GM12878 (cell line): ENCODE measurements around the gene NCDN. TPM values are rescaled to one million over a fixed set of nuclear protein-coding genes. Genes with fewer than 3 reads are reported as not detected.

ENCODE experiments used
- ATAC-seq: fragments of 200-7000 bp; cut with Tn5 transposase; 3 replicates; pipeline ENCODE4 v1.9.1; 2020; ENCODE audit warnings: mild to moderate bottlenecking, moderate library complexity
- BruUV-seq: library from RNA; stranded (reverse); fragments of 400-500 nt; replicated peaks from 2 replicates; lab custom pipeline; 2021; lab: Mats Ljungman, UMichigan
- CTCF ChIA-PET: fragments of 300-600 bp; sonication (Branson Sonifier 250); formaldehyde crosslinking; extraction: SDS; loops from one replicate; lab custom pipeline; 2021; ENCODE audit warnings: inconsistent platforms; lab: Yijun Ruan, JAX
- POLR2A ChIA-PET: fragments of 350-600 bp; formaldehyde crosslinking; extraction: SDS; loops from one replicate; lab custom pipeline; 2021; ENCODE audit warnings: inconsistent platforms; lab: Charles Lee
- RAD21 ChIA-PET: fragments of 300-600 bp; sonication (Branson Sonifier 250); formaldehyde crosslinking; loops from one replicate; lab custom pipeline; 2023; ENCODE audit warnings: antibody characterized with exemption; ENCODE audit not compliant: unreplicated experiment; lab: Charles Lee
- SMC1A ChIA-PET: fragments of 300-600 bp; sonication (Branson Sonifier 250); formaldehyde crosslinking; loops from one replicate; lab custom pipeline; 2023; ENCODE audit not compliant: unreplicated experiment, uncharacterized antibody; lab: Charles Lee
- DNase-seq: peaks from one replicate; pipeline ENCODE4 v3.0.0-alpha.2; 2011; ENCODE audit warnings: low read depth, low spot score
- FAIRE-seq: peaks from 3 replicates; lab custom pipeline; 2011; peaks lifted over from hg19 to GRCh38; lab: Jason Lieb, UNC
- H2AFZ ChIP-seq: 2 replicates; pipeline ENCODE4 v1.6.0; 2011; ENCODE audit warnings: low read depth, low read length, control low read depth; ENCODE audit not compliant: control insufficient read depth
- H3K27ac ChIP-seq: 2 replicates; pipeline ENCODE4 v1.5.1; 2011; ENCODE audit warnings: control low read depth; ENCODE audit not compliant: control insufficient read depth, insufficient read depth
- H3K27me3 ChIP-seq, 2 experiments: replicated peaks in 1 of 2; 2 replicates each; pipeline versions ENCODE4 v1.6.0 to v1.6.1; 2011; ENCODE audit warnings: low read length in 1 of 2; ENCODE audit not compliant: control insufficient read depth in 2 of 2, insufficient read depth in 2 of 2
- H3K36me3 ChIP-seq, 2 experiments: 2 replicates each; pipeline ENCODE4 v1.5.1; 2011; ENCODE audit warnings: low read length in 1 of 2; ENCODE audit not compliant: control insufficient read depth in 2 of 2, insufficient read depth in 2 of 2
- H3K4me1 ChIP-seq: 2 replicates; pipeline ENCODE4 v1.6.1; 2011; ENCODE audit warnings: mild to moderate bottlenecking, low read length, moderate library complexity, mixed read lengths; ENCODE audit not compliant: control insufficient read depth, insufficient read depth
- H3K4me2 ChIP-seq: 2 replicates; pipeline ENCODE4 v1.6.0; 2011; ENCODE audit warnings: control low read depth; ENCODE audit not compliant: control insufficient read depth, insufficient read depth
- H3K4me3 ChIP-seq: fragments of 200-600 bp; sonication (generic); 2 replicates; pipeline ENCODE4 v1.5.1; 2016
- H3K79me2 ChIP-seq: 2 replicates; pipeline ENCODE4 v1.6.0; 2011; ENCODE audit warnings: low read length; ENCODE audit not compliant: control insufficient read depth, insufficient read depth
- H3K9ac ChIP-seq: 2 replicates; pipeline ENCODE4 v1.8.0; 2011; ENCODE audit warnings: low read length, control low read depth, mixed read lengths; ENCODE audit not compliant: control insufficient read depth, insufficient read depth
- H3K9me3 ChIP-seq: replicated peaks from 3 replicates; pipeline ENCODE4 v1.5.1; 2011; ENCODE audit warnings: mild to moderate bottlenecking, low read length; ENCODE audit not compliant: control insufficient read depth, insufficient read depth
- H4K20me1 ChIP-seq: 2 replicates; pipeline ENCODE4 v1.6.0; 2011; ENCODE audit not compliant: control insufficient read depth, insufficient read depth
- CHD4 ChIP-seq: fragments of 200-600 bp; sonication (generic); IDR thresholded peaks from 2 replicates; pipeline ENCODE4 v1.6.1; 2016; ENCODE audit warnings: mild to moderate bottlenecking
- FOXK2 ChIP-seq: fragments of 450-650 bp; IDR thresholded peaks from 2 replicates; pipeline ENCODE4 v1.6.1; 2017; ENCODE audit warnings: mild to moderate bottlenecking, moderate library complexity
- HDAC2 ChIP-seq: fragments of 200-600 bp; sonication (generic); IDR thresholded peaks from 2 replicates; pipeline ENCODE4 v1.6.1; 2017
- IRF3 ChIP-seq: fragments of 450-650 bp; IDR thresholded peaks from 2 replicates; pipeline ENCODE4 v1.6.1; 2014; ENCODE audit warnings: mild to moderate bottlenecking
- MEF2B ChIP-seq: fragments of 450-650 bp; IDR thresholded peaks from 2 replicates; pipeline ENCODE4 v1.6.1; 2018; ENCODE audit warnings: mild to moderate bottlenecking, moderate library complexity; ENCODE audit not compliant: partially characterized antibody, poor library complexity, severe bottlenecking
- NFYA ChIP-seq: IDR thresholded peaks from 2 replicates; pipeline ENCODE4 v1.6.1; 2011; ENCODE audit warnings: low read depth, mild to moderate bottlenecking, low read length, improper control_type of control experiment, borderline replicate concordance
- NKRF ChIP-seq: fragments of 450-650 bp; conservative IDR thresholded peaks from 2 replicates; pipeline ENCODE4 v1.6.1; 2017; ENCODE audit warnings: mild to moderate bottlenecking, moderate library complexity
- PAX5 ChIP-seq: IDR thresholded peaks from 2 replicates; pipeline ENCODE4 v1.6.1; 2011; ENCODE audit warnings: low read depth, low read length, borderline replicate concordance
- POLR2A ChIP-seq: IDR thresholded peaks from 2 replicates; pipeline ENCODE4 v1.6.1; 2011; ENCODE audit warnings: low read depth, mild to moderate bottlenecking, low read length
- RELB ChIP-seq: fragments of 450-650 bp; IDR thresholded peaks from 2 replicates; pipeline ENCODE4 v1.6.1; 2017; ENCODE audit warnings: low read depth, mild to moderate bottlenecking, moderate library complexity
- SMARCA5 ChIP-seq: fragments of 450-650 bp; IDR thresholded peaks from 2 replicates; pipeline ENCODE4 v1.6.1; 2017; ENCODE audit warnings: mild to moderate bottlenecking
- TBL1XR1 ChIP-seq: IDR thresholded peaks from 2 replicates; pipeline ENCODE4 v1.6.1; 2012; ENCODE audit warnings: low read depth, low read length, improper control_type of control experiment
- TCF7 ChIP-seq: IDR thresholded peaks from 2 replicates; pipeline ENCODE4 v1.6.1; 2014; ENCODE audit warnings: antibody characterized with exemption, borderline replicate concordance
- ZNF274 ChIP-seq: IDR thresholded peaks from one replicate; pipeline ENCODE4 v1.8.0; 2011; ENCODE audit not compliant: insufficient read length, insufficient read depth
- ZZZ3 ChIP-seq: IDR thresholded peaks from 2 replicates; pipeline ENCODE4 v1.6.1; 2011; ENCODE audit warnings: low read depth; ENCODE audit not compliant: control insufficient read depth, insufficient read length
- WGBS: methylation state at CpG from one replicate; pipeline ENCODE4 v1.1.6; 2016; ENCODE audit warnings: low lambda C conversion rate; ENCODE audit not compliant: insufficient replicate concordance, insufficient coverage; ENCODE audit errors: missing lambda C conversion rate; 5-methylcytosine and 5-hydroxymethylcytosine counted together
- in situ Hi-C: fragments of 300-500 bp; cut with MboI; formaldehyde crosslinking; loops from 9 replicates; pipeline ENCODE4 v1.14.3; 2018; ENCODE audit warnings: mixed read lengths
- intact Hi-C: fragments of 100-400 bp; cut with micrococcal nuclease; formaldehyde crosslinking; loops from one replicate; pipeline ENCODE4 v1.14.2; 2022; ENCODE audit not compliant: unreplicated experiment
- polyA plus RNA-seq, 11 experiments: library from polyadenylated mRNA; depleted of rRNA in 4 of 11; unstranded in 6 of 11; stranded (reverse) in 5 of 11; fragments of >200 nt; fragmentation: Nextera tagmentation in 4 of 11; fragmentation: Illumina TruSeq in 1 of 11; extraction: Ambion mirVana in 4 of 11; extraction: Trizol in 1 of 11; gene quantifications; 1 replicate in 1 of 11; 2 replicates in 10 of 11; pipeline versions ENCODE4 v1.2.1 to v1.2.3, GENCODE V29; 2011 to 2016; ENCODE audit warnings: inconsistent platforms in 2 of 11, missing spikeins in 2 of 11, low read depth in 1 of 11
- total RNA-seq, 4 experiments: library from RNA; depleted of rRNA in 3 of 4; stranded (reverse); fragments of >200 nt in 3 of 4; fragmentation: Illumina TruSeq in 1 of 4; extraction: Trizol in 1 of 4; gene quantifications; 2 replicates each; pipeline versions ENCODE4 v1.2.1 to v1.2.3, GENCODE V29; 2013 to 2021

The NCDN gene
- total and polyA plus RNA-seq, 10 of the 15 experiments (the other 5 are each of a cell fraction or from before 2014, with no cell fraction given), result 1.8 to 25.5 (median 10.9) TPM

- FAIRE-seq (no peak), ATAC-seq (no peak), DNase-seq (no peak)
- no peak for TF ChIP-seq FOXK2
- TF ChIP-seq NFYA, result no peak
- TF ChIP-seq TBL1XR1, result no peak
- TF ChIP-seq NKRF, result no peak
- no peak for TF ChIP-seq RELB
- TF ChIP-seq SMARCA5, result no peak
- no peak for TF ChIP-seq TCF7
- TF ChIP-seq IRF3, result no peak
- TF ChIP-seq MEF2B, result no peak
- no peak for TF ChIP-seq ZZZ3
- no peak for TF ChIP-seq PAX5
- TF ChIP-seq ZNF274, result no peak
- TF ChIP-seq HDAC2, result no peak
- no peak for TF ChIP-seq POLR2A
- no peak for TF ChIP-seq CHD4
- intact Hi-C loops (no loop called here), in situ Hi-C loops (no loop called here)
- CTCF ChIA-PET, result interaction anchor here (1.3 kb wide), 1 partner anchor 125 kb away, joined by 3 read pairs; no protein-coding TSS in a partner anchor
- H3K9me3 ChIP-seq, result no peaks in the 10 kb centered on the region
- no peak overlapping the region for H3K27ac ChIP-seq
- POLR2A ChIA-PET, result no interaction called here
- SMC1A ChIA-PET, result no interaction called here
- RAD21 ChIA-PET, result no interaction called here
- no peak overlapping the region for H2AFZ ChIP-seq
- H4K20me1 ChIP-seq, result no peaks in the 10 kb centered on the region
- 83% methylated on average over 8 of the region's 8 CpGs for WGBS
- no peaks in the 10 kb centered on the region for H3K27me3 ChIP-seq
- H3K79me2 ChIP-seq, result no peaks in the 10 kb centered on the region
- no peak overlapping the region for H3K9ac ChIP-seq
- no peak overlapping the region for H3K4me2 ChIP-seq
- H3K4me1 ChIP-seq, result no peaks in the 10 kb centered on the region
- H3K4me3 ChIP-seq, result no peak overlapping the region
- peaks cover 0 to 2% of the 10 kb centered on the region in 2 experiments; a peak in 2 of 4 replicates for H3K36me3 ChIP-seq
- BruUV-seq, result no TSS peak
Measured at GRCh38 chr1:35591211-35591610, 33.6 kb downstream of the NCDN start.
